GM12878 (cell line): Measurements from ENCODE around the gene PHB1. TPM values are rescaled to one million over a fixed set of nuclear protein-coding genes. Genes with fewer than 3 reads are reported as not detected.

Experiments used
- ATAC-seq: fragments of 200-7000 bp; cut with Tn5 transposase; 3 replicates; pipeline ENCODE4 v1.9.1; 2020; ENCODE audit warnings: mild to moderate bottlenecking, moderate library complexity
- BruUV-seq: library from RNA; stranded (reverse); fragments of 400-500 nt; replicated peaks from 2 replicates; lab custom pipeline; 2021; lab: Mats Ljungman, UMichigan
- CTCF ChIA-PET: fragments of 300-600 bp; sonication (Branson Sonifier 250); formaldehyde crosslinking; extraction: SDS; loops from one replicate; lab custom pipeline; 2021; ENCODE audit warnings: inconsistent platforms; lab: Yijun Ruan, JAX
- POLR2A ChIA-PET: fragments of 350-600 bp; formaldehyde crosslinking; extraction: SDS; loops from one replicate; lab custom pipeline; 2021; ENCODE audit warnings: inconsistent platforms; lab: Charles Lee
- RAD21 ChIA-PET: fragments of 300-600 bp; sonication (Branson Sonifier 250); formaldehyde crosslinking; loops from one replicate; lab custom pipeline; 2023; ENCODE audit warnings: antibody characterized with exemption; ENCODE audit not compliant: unreplicated experiment; lab: Charles Lee
- SMC1A ChIA-PET: fragments of 300-600 bp; sonication (Branson Sonifier 250); formaldehyde crosslinking; loops from one replicate; lab custom pipeline; 2023; ENCODE audit not compliant: unreplicated experiment, uncharacterized antibody; lab: Charles Lee
- DNase-seq: peaks from one replicate; pipeline ENCODE4 v3.0.0-alpha.2; 2011; ENCODE audit warnings: low read depth, low spot score
- FAIRE-seq: peaks from 3 replicates; lab custom pipeline; 2011; peaks lifted over from hg19 to GRCh38; lab: Jason Lieb, UNC
- H2AFZ ChIP-seq: 2 replicates; pipeline ENCODE4 v1.6.0; 2011; ENCODE audit warnings: low read depth, low read length, control low read depth; ENCODE audit not compliant: control insufficient read depth
- H3K27ac ChIP-seq: 2 replicates; pipeline ENCODE4 v1.5.1; 2011; ENCODE audit warnings: control low read depth; ENCODE audit not compliant: control insufficient read depth, insufficient read depth
- H3K27me3 ChIP-seq, 2 experiments: replicated peaks in 1 of 2; 2 replicates each; pipeline versions ENCODE4 v1.6.0 to v1.6.1; 2011; ENCODE audit warnings: low read length in 1 of 2; ENCODE audit not compliant: control insufficient read depth in 2 of 2, insufficient read depth in 2 of 2
- H3K36me3 ChIP-seq, 2 experiments: 2 replicates each; pipeline ENCODE4 v1.5.1; 2011; ENCODE audit warnings: low read length in 1 of 2; ENCODE audit not compliant: control insufficient read depth in 2 of 2, insufficient read depth in 2 of 2
- H3K4me1 ChIP-seq: 2 replicates; pipeline ENCODE4 v1.6.1; 2011; ENCODE audit warnings: mild to moderate bottlenecking, low read length, moderate library complexity, mixed read lengths; ENCODE audit not compliant: control insufficient read depth, insufficient read depth
- H3K4me2 ChIP-seq: 2 replicates; pipeline ENCODE4 v1.6.0; 2011; ENCODE audit warnings: control low read depth; ENCODE audit not compliant: control insufficient read depth, insufficient read depth
- H3K4me3 ChIP-seq: fragments of 200-600 bp; sonication (generic); 2 replicates; pipeline ENCODE4 v1.5.1; 2016
- H3K79me2 ChIP-seq: 2 replicates; pipeline ENCODE4 v1.6.0; 2011; ENCODE audit warnings: low read length; ENCODE audit not compliant: control insufficient read depth, insufficient read depth
- H3K9ac ChIP-seq: 2 replicates; pipeline ENCODE4 v1.8.0; 2011; ENCODE audit warnings: low read length, control low read depth, mixed read lengths; ENCODE audit not compliant: control insufficient read depth, insufficient read depth
- H3K9me3 ChIP-seq: replicated peaks from 3 replicates; pipeline ENCODE4 v1.5.1; 2011; ENCODE audit warnings: mild to moderate bottlenecking, low read length; ENCODE audit not compliant: control insufficient read depth, insufficient read depth
- H4K20me1 ChIP-seq: 2 replicates; pipeline ENCODE4 v1.6.0; 2011; ENCODE audit not compliant: control insufficient read depth, insufficient read depth
- BCL11A ChIP-seq: IDR thresholded peaks from 2 replicates; pipeline ENCODE4 v1.6.1; 2011; ENCODE audit warnings: low read depth, low read length
- CREB1 ChIP-seq: IDR thresholded peaks from 2 replicates; pipeline ENCODE4 v1.6.1; 2012; ENCODE audit warnings: low read depth, mild to moderate bottlenecking, inconsistent platforms
- DPF2 ChIP-seq: fragments of 450-650 bp; IDR thresholded peaks from 2 replicates; pipeline ENCODE4 v1.6.1; 2017; ENCODE audit warnings: mild to moderate bottlenecking
- E2F8 ChIP-seq: fragments of 450-650 bp; IDR thresholded peaks from 2 replicates; pipeline ENCODE4 v1.6.1; 2018; ENCODE audit warnings: mild to moderate bottlenecking, low read depth, moderate library complexity; ENCODE audit not compliant: partially characterized antibody
- EED ChIP-seq: sonication (generic); IDR thresholded peaks from 2 replicates; pipeline ENCODE4 v1.6.1; 2016; ENCODE audit warnings: antibody characterized with exemption, low read depth
- ETV6 ChIP-seq, 2 experiments: fragments of 450-650 bp in 1 of 2; IDR thresholded peaks in 1 of 2; conservative IDR thresholded peaks in 1 of 2; 2 replicates each; pipeline ENCODE4 v1.6.1; 2014; ENCODE audit warnings: antibody characterized with exemption in 1 of 2, borderline replicate concordance in 1 of 2, low read depth in 1 of 2, mild to moderate bottlenecking in 1 of 2, moderate library complexity in 1 of 2
- IKZF2 ChIP-seq, 2 experiments: fragments of 450-650 bp; IDR thresholded peaks; 2 replicates each; pipeline ENCODE4 v1.6.1; 2017; ENCODE audit warnings: mild to moderate bottlenecking in 2 of 2, moderate library complexity in 2 of 2
- IRF3 ChIP-seq: fragments of 450-650 bp; IDR thresholded peaks from 2 replicates; pipeline ENCODE4 v1.6.1; 2014; ENCODE audit warnings: mild to moderate bottlenecking
- MEF2A ChIP-seq: IDR thresholded peaks from 2 replicates; pipeline ENCODE4 v1.6.1; 2011; ENCODE audit warnings: low read depth, mild to moderate bottlenecking, low read length, moderate library complexity; ENCODE audit not compliant: insufficient read depth
- MYB ChIP-seq: fragments of 150-350 bp; IDR thresholded peaks from 2 replicates; pipeline ENCODE4 v1.6.1; 2014; ENCODE audit warnings: mild to moderate bottlenecking, low read depth, low read length, borderline replicate concordance
- NFXL1 ChIP-seq: fragments of 450-650 bp; IDR thresholded peaks from 2 replicates; pipeline ENCODE4 v1.6.1; 2017; ENCODE audit warnings: antibody characterized with exemption, mild to moderate bottlenecking, borderline replicate concordance
- PAX8 ChIP-seq: fragments of 450-650 bp; IDR thresholded peaks from 2 replicates; pipeline ENCODE4 v1.6.1; 2017; ENCODE audit warnings: mild to moderate bottlenecking, moderate library complexity
- SIN3A ChIP-seq: IDR thresholded peaks from 2 replicates; pipeline ENCODE4 v1.6.1; 2012; ENCODE audit warnings: low read depth, low read length, improper control_type of control experiment
- SREBF2 ChIP-seq: IDR thresholded peaks from 2 replicates; pipeline ENCODE4 v1.6.1; 2012; ENCODE audit warnings: mild to moderate bottlenecking, low read length
- TARDBP ChIP-seq: IDR thresholded peaks from 2 replicates; pipeline ENCODE4 v1.6.1; 2016; ENCODE audit warnings: borderline replicate concordance
- ZZZ3 ChIP-seq: IDR thresholded peaks from 2 replicates; pipeline ENCODE4 v1.6.1; 2011; ENCODE audit warnings: low read depth; ENCODE audit not compliant: control insufficient read depth, insufficient read length
- WGBS: methylation state at CpG from one replicate; pipeline ENCODE4 v1.1.6; 2016; ENCODE audit warnings: low lambda C conversion rate; ENCODE audit not compliant: insufficient replicate concordance, insufficient coverage; ENCODE audit errors: missing lambda C conversion rate; 5-methylcytosine and 5-hydroxymethylcytosine counted together
- in situ Hi-C: fragments of 300-500 bp; cut with MboI; formaldehyde crosslinking; loops from 9 replicates; pipeline ENCODE4 v1.14.3; 2018; ENCODE audit warnings: mixed read lengths
- intact Hi-C: fragments of 100-400 bp; cut with micrococcal nuclease; formaldehyde crosslinking; loops from one replicate; pipeline ENCODE4 v1.14.2; 2022; ENCODE audit not compliant: unreplicated experiment
- polyA plus RNA-seq, 11 experiments: library from polyadenylated mRNA; depleted of rRNA in 4 of 11; unstranded in 6 of 11; stranded (reverse) in 5 of 11; fragments of >200 nt; fragmentation: Nextera tagmentation in 4 of 11; fragmentation: Illumina TruSeq in 1 of 11; extraction: Ambion mirVana in 4 of 11; extraction: Trizol in 1 of 11; gene quantifications; 1 replicate in 1 of 11; 2 replicates in 10 of 11; pipeline versions ENCODE4 v1.2.1 to v1.2.3, GENCODE V29; 2011 to 2016; ENCODE audit warnings: inconsistent platforms in 2 of 11, missing spikeins in 2 of 11, low read depth in 1 of 11
- total RNA-seq, 4 experiments: library from RNA; depleted of rRNA in 3 of 4; stranded (reverse); fragments of >200 nt in 3 of 4; fragmentation: Illumina TruSeq in 1 of 4; extraction: Trizol in 1 of 4; gene quantifications; 2 replicates each; pipeline versions ENCODE4 v1.2.1 to v1.2.3, GENCODE V29; 2013 to 2021

PHB1 gene
- total and polyA plus RNA-seq, 10 of the 15 experiments (the other 5 are each of a cell fraction or from before 2014, with no cell fraction given), result 117 to 466 (median 248) TPM

- BruUV-seq, result no TSS peak
- CTCF ChIA-PET, result interaction anchor here (0.9 to 2.1 kb wide), 2 partner anchors 112 to 114 kb away, joined by 3 to 4 read pairs; no protein-coding TSS in a partner anchor
- Histone ChIP-seq H3K9me3 (no peaks in the 10 kb centered on the region), H3K4me2 (no peak overlapping the region), H3K4me1 (peaks cover 3% of the 10 kb centered on the region), H3K27me3 (peaks cover 0 to 4% of the 10 kb centered on the region in 2 experiments; a peak in 2 of 4 replicates), H3K36me3 (no peaks in the 10 kb centered on the region), H3K79me2 (no peaks in the 10 kb centered on the region), H4K20me1 (no peaks in the 10 kb centered on the region), H3K9ac (no peak overlapping the region), H3K4me3 (no peak overlapping the region), H3K27ac (no peak overlapping the region), H2AFZ (no peak overlapping the region)
- TF ChIP-seq MYB (no peak), NFXL1 (no peak), DPF2 (no peak), TARDBP (no peak), SREBF2 (no peak), IKZF2 (IDR thresholded peaks at IDR 0.05) (no peak), IRF3 (no peak), EED (no peak), PAX8 (no peak), SIN3A (no peak), BCL11A (no peak), MEF2A (no peak), CREB1 (no peak), ZZZ3 (no peak), E2F8 (no peak), ETV6 (conservative IDR thresholded peaks at IDR 0.05 in 1 of 2, IDR thresholded peaks at IDR 0.05 in 1 of 2; ENCODE audit: borderline replicate concordance in 1 of 2, low read depth in 1 of 2) (no peak)
- RAD21 ChIA-PET, result no interaction called here
- no peak for ATAC-seq
- intact Hi-C loops (no loop called here), in situ Hi-C loops (no loop called here)
- WGBS, result 28% methylated on average over 6 of the region's 6 CpGs
- SMC1A ChIA-PET, result interaction anchor here (1.7 kb wide), 1 partner anchor 18 kb away, joined by 3 read pairs; no protein-coding TSS in a partner anchor
- FAIRE-seq, result no peak
- no peak for DNase-seq
- POLR2A ChIA-PET, result interaction anchor here (0.7 kb wide), 1 partner anchor 23 kb away, joined by 3 read pairs; no protein-coding TSS in a partner anchor
Measured at GRCh38 chr17:49443862-49444261, 29.2 kb upstream of the PHB1 start.
